CD4-positive, alpha-beta T cell treated with Interferon alpha-2 for 1 hour (primary cell): ENCODE measurements around the gene PRAMEF12.
"Not testable (repeated sequence)": the region's sequence is repeated elsewhere in the genome, so short reads cannot be mapped to it uniquely, and the experiment has no call there.

Experiments
- DNase-seq, 2 donors: peaks; one replicate each; pipeline ENCODE4 v3.0.0-alpha.2; 2020 to 2022

Gene PRAMEF12

DNA sequence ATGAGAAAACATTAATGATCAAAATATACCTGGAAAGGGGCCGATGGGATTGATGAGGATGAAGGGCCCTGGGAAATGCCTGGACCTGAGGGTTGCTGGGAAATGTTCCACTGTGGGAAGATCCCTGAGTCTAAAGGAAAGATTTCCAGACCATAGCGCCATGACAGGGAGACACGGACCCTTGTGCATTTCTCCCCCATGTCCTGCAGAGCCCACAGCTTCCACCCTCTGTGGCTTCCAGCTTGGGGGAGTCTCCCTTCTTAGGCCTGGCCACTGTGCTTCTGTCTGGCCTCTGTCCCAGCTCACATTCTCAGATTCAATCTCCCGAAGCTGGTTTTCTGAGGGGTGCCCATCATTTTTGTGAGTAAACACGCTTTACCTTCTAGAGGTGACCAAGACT, 1.0 kb upstream of the PRAMEF12 start:
- no peak for DNase-seq

GRCh38 chr1:12774801-12775345, 1.3 kb downstream of the PRAMEF12 start:
- DNase-seq, result no peak

DNA sequence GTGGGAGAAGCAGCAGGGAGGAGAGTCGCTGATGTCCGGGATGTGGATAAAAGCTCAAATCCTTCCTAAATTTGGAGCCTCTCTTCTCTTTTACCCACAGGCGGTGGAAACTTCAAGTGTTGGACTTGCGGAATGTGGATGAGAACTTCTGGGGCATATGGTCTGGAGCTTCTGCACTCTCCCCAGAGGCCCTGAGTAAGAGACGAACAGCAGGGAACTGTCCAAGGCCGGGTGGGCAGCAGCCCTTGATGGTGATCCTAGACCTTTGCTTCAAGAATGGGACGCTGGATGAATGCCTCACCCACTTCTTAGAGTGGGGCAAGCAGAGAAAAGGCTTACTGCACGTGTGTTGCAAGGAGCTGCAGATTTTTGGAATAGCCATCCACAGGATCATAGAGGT, 1.9 kb downstream of the PRAMEF12 start:
- no peak for DNase-seq

DNA sequence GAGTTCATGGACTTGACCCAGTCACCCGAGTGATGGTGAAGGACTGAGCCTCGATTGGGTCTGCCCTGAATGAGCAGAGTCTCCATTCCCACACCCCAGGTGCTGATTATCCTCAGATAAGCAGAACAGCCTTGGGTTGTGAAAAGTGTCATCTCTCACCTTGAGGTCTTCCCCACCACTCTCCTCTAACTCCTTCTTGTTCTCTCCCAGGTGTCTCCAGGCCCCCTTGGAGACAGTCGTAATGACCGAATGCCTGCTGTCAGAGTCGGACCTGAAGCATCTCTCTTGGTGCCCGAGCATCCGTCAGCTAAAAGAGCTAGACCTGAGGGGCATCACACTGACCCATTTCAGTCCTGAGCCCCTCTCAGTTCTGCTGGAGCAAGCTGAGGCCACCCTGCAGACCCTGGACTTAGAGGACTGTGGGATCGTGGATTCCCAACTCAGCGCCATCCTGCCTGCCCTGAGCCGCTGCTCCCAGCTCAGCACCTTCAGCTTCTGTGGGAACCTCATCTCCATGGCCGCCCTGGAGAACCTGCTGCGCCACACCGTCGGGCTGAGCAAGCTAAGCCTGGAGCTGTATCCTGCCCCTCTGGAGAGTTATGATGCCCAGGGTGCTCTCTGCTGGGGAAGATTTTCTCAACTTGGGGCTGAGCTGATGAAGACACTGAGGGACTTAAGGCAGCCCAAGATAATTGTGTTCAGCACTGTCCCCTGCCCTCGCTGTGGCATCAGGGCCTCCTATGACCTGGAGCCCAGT, 3.4 kb downstream of the PRAMEF12 start:
- no peak for DNase-seq

GRCh38 chr1:12778061-12778460, 4.5 kb downstream of the PRAMEF12 start:
- no peak for DNase-seq

DNA sequence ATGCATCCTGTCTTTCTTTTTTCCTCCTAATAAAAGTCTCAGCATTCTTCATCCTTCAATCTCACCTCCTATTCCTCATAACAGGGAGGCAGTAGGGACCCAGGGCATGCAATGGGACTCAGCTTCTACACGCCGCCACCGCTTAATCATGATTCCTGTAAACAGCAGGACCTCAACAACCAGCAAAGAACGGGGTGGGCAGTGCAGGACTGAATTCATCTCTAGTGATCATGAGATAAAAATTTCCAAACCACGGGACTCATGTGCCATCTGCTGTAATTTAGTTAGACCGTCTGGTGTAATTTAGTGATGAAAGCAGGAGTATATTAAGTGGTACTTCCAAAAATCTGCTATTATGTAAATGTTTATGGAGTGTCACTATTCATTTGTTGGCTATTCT, 5.4 kb downstream of the PRAMEF12 start:
- DNase-seq, result no peak

- not testable (repeated sequence) for DNase-seq
Measured at GRCh38 chr1:12781488-12781887, 8.0 kb downstream of the PRAMEF12 start.

GRCh38 chr1:12783783-12784182, 10.2 kb downstream of the PRAMEF12 start:
- not testable (repeated sequence) for DNase-seq

GRCh38 chr1:12784729-12785128, 11.2 kb downstream of the PRAMEF12 start:
- DNase-seq, result not testable (repeated sequence)

DNA sequence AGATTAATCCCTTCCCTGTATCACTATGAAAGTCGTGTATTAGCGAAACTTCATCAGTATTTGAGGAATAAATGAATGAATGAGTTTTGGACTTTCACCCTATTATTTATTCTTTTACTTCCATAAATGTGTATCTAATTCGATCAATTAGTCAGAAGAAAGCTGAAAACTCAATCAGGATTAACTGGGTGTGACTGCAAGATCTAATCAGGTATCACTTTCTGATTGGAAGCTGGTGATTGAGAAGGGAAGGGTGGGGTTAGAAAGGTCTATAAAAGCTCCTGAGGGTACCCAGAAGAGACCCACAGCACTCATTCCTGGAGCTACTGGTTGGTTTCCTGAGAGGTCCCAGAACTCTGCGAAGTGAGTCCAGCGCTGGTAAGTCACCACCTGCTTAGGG, 17.6 kb downstream of the PRAMEF12 start, which contains the start of gene PRAMEF1:
Gene PRAMEF1 (plus strand): TSS at position 301 of the 400 bp plus-strand sequence. CDS start 1,831 bp downstream, outside the sequence.
- not testable (repeated sequence) for DNase-seq

GRCh38 chr1:12798911-12799310, 25.4 kb downstream of the PRAMEF12 start:
- no peak for DNase-seq

DNA sequence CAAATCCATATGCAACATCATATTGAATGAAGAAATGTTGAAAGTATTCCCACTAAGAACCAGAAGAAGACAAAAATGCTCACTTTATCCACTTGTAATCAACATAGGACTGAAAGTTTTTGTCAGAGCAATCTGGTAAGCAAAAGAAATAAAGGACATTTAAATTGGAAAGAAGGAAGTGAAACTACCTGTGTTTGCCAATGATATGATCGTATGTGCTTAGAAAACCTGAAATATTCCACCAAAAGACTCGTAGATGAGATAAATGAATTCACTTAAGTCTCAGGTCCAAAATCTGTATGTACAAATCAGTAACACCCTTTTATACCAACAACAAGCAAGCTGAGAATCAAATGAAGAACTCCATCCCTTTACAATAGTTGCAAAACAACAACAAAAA, 26.2 kb downstream of the PRAMEF12 start:
- no peak for DNase-seq

- no peak for DNase-seq
Measured at GRCh38 chr1:12809933-12810332, 36.4 kb downstream of the PRAMEF12 start.

GRCh38 chr1:12810691-12811408, 37.3 kb downstream of the PRAMEF12 start:
- DNase-seq, result no peak

DNA sequence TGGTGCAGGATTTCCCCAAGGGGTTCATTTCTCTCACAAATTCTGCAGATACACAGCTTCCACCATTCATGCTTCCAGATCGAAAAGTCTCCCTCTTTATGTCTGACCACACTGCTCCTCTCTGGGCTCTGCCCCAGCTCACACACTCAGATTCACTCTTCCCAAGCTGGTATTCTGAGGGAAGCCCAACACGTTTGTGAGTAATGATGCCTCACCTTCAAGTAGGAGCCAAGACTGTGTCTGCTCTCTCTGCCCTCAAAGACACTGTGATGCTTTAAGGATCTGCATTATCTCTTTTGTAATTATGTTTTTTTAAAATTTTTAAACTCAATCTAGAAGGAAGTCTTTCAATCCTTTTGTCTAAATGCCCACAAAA, 37.9 kb downstream of the PRAMEF12 start:
- DNase-seq, result no peak

- DNase-seq, result not testable (repeated sequence)
Measured at GRCh38 chr1:12819061-12819460, 45.5 kb downstream of the PRAMEF12 start.
